ENCODE measurements around the gene EPHB1.

- TF ChIP-seq CTCF (IDR thresholded peaks at IDR 0.05; ENCODE audit: low read depth, low read length, missing input control) (no peak), RAD21 (IDR thresholded peaks at IDR 0.05) (no peak), FOXA2 (IDR thresholded peaks at IDR 0.05) (no peak), YY1 (IDR thresholded peaks at IDR 0.05) (no peak), REST (IDR thresholded peaks at IDR 0.05) (no peak), HNF4G (IDR thresholded peaks at IDR 0.05) (no peak), JUND (IDR thresholded peaks at IDR 0.05) (no peak), TAF1 (conservative IDR thresholded peaks at IDR 0.05) (no peak)
- TF ChIP-seq, protein P1, sequence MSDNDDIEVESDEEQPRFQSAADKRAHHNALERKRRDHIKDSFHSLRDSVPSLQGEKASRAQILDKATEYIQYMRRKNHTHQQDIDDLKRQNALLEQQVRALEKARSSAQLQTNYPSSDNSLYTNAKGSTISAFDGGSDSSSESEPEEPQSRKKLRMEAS (IDR thresholded peaks at IDR 0.05): no peak
- TF ChIP-seq, protein P2, sequence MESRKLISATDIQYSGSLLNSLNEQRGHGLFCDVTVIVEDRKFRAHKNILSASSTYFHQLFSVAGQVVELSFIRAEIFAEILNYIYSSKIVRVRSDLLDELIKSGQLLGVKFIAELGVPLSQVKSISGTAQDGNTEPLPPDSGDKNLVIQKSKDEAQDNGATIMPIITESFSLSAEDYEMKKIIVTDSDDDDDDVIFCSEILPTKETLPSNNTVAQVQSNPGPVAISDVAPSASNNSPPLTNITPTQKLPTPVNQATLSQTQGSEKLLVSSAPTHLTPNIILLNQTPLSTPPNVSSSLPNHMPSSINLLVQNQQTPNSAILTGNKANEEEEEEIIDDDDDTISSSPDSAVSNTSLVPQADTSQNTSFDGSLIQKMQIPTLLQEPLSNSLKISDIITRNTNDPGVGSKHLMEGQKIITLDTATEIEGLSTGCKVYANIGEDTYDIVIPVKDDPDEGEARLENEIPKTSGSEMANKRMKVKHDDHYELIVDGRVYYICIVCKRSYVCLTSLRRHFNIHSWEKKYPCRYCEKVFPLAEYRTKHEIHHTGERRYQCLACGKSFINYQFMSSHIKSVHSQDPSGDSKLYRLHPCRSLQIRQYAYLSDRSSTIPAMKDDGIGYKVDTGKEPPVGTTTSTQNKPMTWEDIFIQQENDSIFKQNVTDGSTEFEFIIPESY (IDR thresholded peaks at IDR 0.05): no peak
Measured at GRCh38 chr3:135238871-135239614, 444.0 kb downstream of the EPHB1 start.
